K562 (cell line): ENCODE results near the gene CCDC61. TPM values are rescaled to one million over a fixed set of nuclear protein-coding genes. Genes with fewer than 3 reads are reported as not detected.

Source experiments
- ATAC-seq: fragments of 200-7000 bp; cut with Tn5 transposase; 3 replicates; pipeline ENCODE4 v1.9.1; 2020; ENCODE audit warnings: moderate library complexity
- BruUV-seq: library from RNA; stranded (reverse); fragments of 400-500 nt; replicated peaks from 2 replicates; lab custom pipeline; 2021; lab: Mats Ljungman, UMichigan
- CTCF ChIA-PET: fragments of 300-600 bp; formaldehyde crosslinking; extraction: SDS; loops from one replicate; lab custom pipeline; 2021; ENCODE audit warnings: low intra/inter-chr PET ratio; lab: Yijun Ruan, JAX
- POLR2A ChIA-PET: fragments of 300-600, 350-650 bp; sonication (Branson Sonifier 250); formaldehyde crosslinking; extraction: SDS; loops from one replicate; lab custom pipeline; 2021; ENCODE audit warnings: antibody characterized with exemption, inconsistent platforms; lab: Yijun Ruan, JAX
- DNase-seq, 4 experiments: peaks; one replicate each; pipeline versions ENCODE4 v3.0.0 to v3.0.0-alpha.2; 2011 to 2018; ENCODE audit warnings: low spot score in 3 of 4, mixed read lengths in 3 of 4; ENCODE audit errors: extremely low read depth in 1 of 4
- FAIRE-seq: peaks from 2 replicates; lab custom pipeline; 2011; peaks lifted over from hg19 to GRCh38; lab: Jason Lieb, UNC
- H2AFZ ChIP-seq: 2 replicates; pipeline ENCODE4 v1.6.0; 2011; ENCODE audit warnings: low read depth, low read length, control low read depth, inconsistent platforms
- H3K27ac ChIP-seq: fragments of 200-600 bp; 3 replicates; pipeline ENCODE4 v1.8.0; 2011; ENCODE audit warnings: low read depth, mild to moderate bottlenecking, control low read depth, inconsistent platforms, low read length, moderate library complexity, mixed read lengths; ENCODE audit errors: extremely low read depth
- H3K27me3 ChIP-seq, 2 experiments: fragments of 300-600 bp in 1 of 2; 2 replicates in 1 of 2; 3 replicates in 1 of 2; pipeline versions ENCODE4 v1.6.0 to v1.8.0; 2011; ENCODE audit warnings: inconsistent platforms in 2 of 2, low read length in 2 of 2, mild to moderate bottlenecking in 1 of 2, mixed read lengths in 1 of 2, moderate library complexity in 1 of 2; ENCODE audit not compliant: control insufficient read depth in 2 of 2, insufficient read depth in 2 of 2
- H3K36me3 ChIP-seq: fragments of 300-600 bp; 3 replicates; pipeline ENCODE4 v1.8.0; 2011; ENCODE audit warnings: mild to moderate bottlenecking, low read length, inconsistent platforms; ENCODE audit not compliant: control insufficient read depth, insufficient read depth
- H3K4me1 ChIP-seq, 2 experiments: fragments of 200-600 bp in 1 of 2; replicated peaks in 1 of 2; 2 replicates in 1 of 2; 3 replicates in 1 of 2; pipeline versions ENCODE4 v1.5.1 to v1.8.0; 2011; ENCODE audit warnings: inconsistent platforms in 2 of 2, low read length in 2 of 2, mild to moderate bottlenecking in 1 of 2, mixed read lengths in 1 of 2, moderate library complexity in 1 of 2; ENCODE audit not compliant: control insufficient read depth in 2 of 2, insufficient read depth in 2 of 2
- H3K4me2 ChIP-seq: 2 replicates; pipeline ENCODE4 v1.6.1; 2011; ENCODE audit warnings: low read length, control low read depth, inconsistent platforms, mixed read lengths; ENCODE audit not compliant: insufficient read depth
- H3K4me3 ChIP-seq: fragments of 200-600 bp; sonication (generic), shearing (Covaris generic); 2 replicates; pipeline ENCODE4 v1.5.1; 2016; ENCODE audit warnings: control low read depth, inconsistent platforms
- H3K79me2 ChIP-seq: fragments of 200-600 bp; 3 replicates; pipeline ENCODE4 v1.8.0; 2011; ENCODE audit warnings: low read length, inconsistent platforms; ENCODE audit not compliant: control insufficient read depth, insufficient read depth
- H3K9ac ChIP-seq, 2 experiments: 2 replicates each; pipeline versions ENCODE4 v1.6.0 to v1.6.1; 2011; ENCODE audit warnings: low read depth in 2 of 2, low read length in 2 of 2, control low read depth in 1 of 2, inconsistent platforms in 1 of 2, mild to moderate bottlenecking in 1 of 2, mixed read lengths in 1 of 2; ENCODE audit not compliant: insufficient read depth in 1 of 2
- H3K9me1 ChIP-seq: one replicate; pipeline ENCODE4 v1.6.0; 2011; ENCODE audit warnings: inconsistent platforms, mild to moderate bottlenecking, low read length, moderate library complexity; ENCODE audit not compliant: control insufficient read depth, insufficient read depth
- H3K9me3 ChIP-seq: replicated peaks from 2 replicates; pipeline ENCODE4 v1.5.1; 2011; ENCODE audit warnings: low read depth, low read length, inconsistent platforms; ENCODE audit not compliant: control insufficient read depth, insufficient read depth
- H4K20me1 ChIP-seq: replicated peaks from 2 replicates; pipeline ENCODE4 v1.6.1; 2011; ENCODE audit warnings: low read length, inconsistent platforms, mixed read lengths; ENCODE audit not compliant: control insufficient read depth, insufficient read depth
- CEBPB ChIP-seq: fragments of 450-650 bp; IDR thresholded peaks from 2 replicates; pipeline ENCODE4 v1.6.1; 2016; ENCODE audit warnings: missing genetic modification characterization, missing compliant biosample characterization
- CEBPG ChIP-seq, 3 experiments: fragments of 200-800 bp in 1 of 3; sonication (Bioruptor generic) in 1 of 3; sonication (generic) in 1 of 3; formaldehyde crosslinking in 1 of 3; IDR thresholded peaks in 2 of 3; conservative IDR thresholded peaks in 1 of 3; 2 replicates each; pipeline versions ENCODE4 v1.6.1 to v1.8.0; 2016 to 2022; ENCODE audit warnings: missing compliant biosample characterization in 2 of 3, missing genetic modification characterization in 2 of 3, mild to moderate bottlenecking in 1 of 3, missing genetic modification reagents in 1 of 3
- WGBS: fragments of 100-300 bp; shearing (Covaris generic); methylation state at CpG from one replicate; pipeline ENCODE4 v1.1.6; 2016; ENCODE audit warnings: low coverage, mixed read lengths; ENCODE audit not compliant: insufficient coverage; ENCODE audit errors: missing lambda C conversion rate; 5-methylcytosine and 5-hydroxymethylcytosine counted together
- in situ Hi-C: fragments of 300-500 bp; cut with MboI; formaldehyde crosslinking; loops from 4 replicates; pipeline ENCODE4 v1.15.0; 2018; ENCODE audit warnings: inconsistent platforms, mixed read lengths
- intact Hi-C: fragments of 100-400 bp; cut with micrococcal nuclease; formaldehyde crosslinking; loops from 2 replicates; pipeline ENCODE4 v1.14.2; 2022
- polyA plus RNA-seq, 8 experiments: library from polyadenylated mRNA; depleted of rRNA in 4 of 8; stranded (reverse) in 5 of 8; unstranded in 3 of 8; fragments of >200 nt; fragmentation: Nextera tagmentation in 2 of 8; fragmentation: Illumina TruSeq in 1 of 8; extraction: Ambion mirVana in 2 of 8; extraction: Trizol in 1 of 8; gene quantifications; 2 replicates each; pipeline versions ENCODE4 v1.2.1 to v1.2.3, GENCODE V29; 2011 to 2014; ENCODE audit warnings: inconsistent platforms in 1 of 8, missing spikeins in 1 of 8
- total RNA-seq, 7 experiments: library from RNA; depleted of rRNA in 6 of 7; stranded (reverse); fragments of >200 nt in 6 of 7; fragmentation: Illumina TruSeq in 2 of 7; extraction: Trizol in 2 of 7; gene quantifications; 2 replicates each; pipeline versions ENCODE4 v1.2.1 to v1.2.3, GENCODE V29; 2011 to 2021; ENCODE audit warnings: low replicate concordance in 1 of 7
- TF ChIP-seq, protein P1 (sequence below), 2 experiments: fragments of 150-350 bp in 1 of 2; IDR thresholded peaks; 2 replicates each; pipeline ENCODE4 v1.6.1; 2012 to 2016; ENCODE audit warnings: low read depth in 2 of 2, low read length in 2 of 2, mild to moderate bottlenecking in 1 of 2, moderate library complexity in 1 of 2

CCDC61 gene
- total and polyA plus RNA-seq, 9 of the 15 experiments (the other 6 are each of a cell fraction or from before 2014, with no cell fraction given) = 0.07 to 27.0 (median 10.3) TPM

- Histone ChIP-seq H3K27ac (no peak overlapping the region), H3K79me2 (no peaks in the 10 kb centered on the region), H4K20me1 (no peaks in the 10 kb centered on the region), H3K4me3 (no peak overlapping the region), H2AFZ (no peak overlapping the region), H3K4me1 (peaks cover 0 to 2% of the 10 kb centered on the region in 2 experiments; a peak in 1 of 5 replicates), H3K9me3 (no peaks in the 10 kb centered on the region), H3K4me2 (no peak overlapping the region), H3K9ac (no peak overlapping the region), H3K36me3 (no peaks in the 10 kb centered on the region), H3K9me1 (no peaks in the 10 kb centered on the region), H3K27me3 (peaks cover 21 to 25% of the 10 kb centered on the region in 2 experiments)
- TF ChIP-seq, protein P1, sequence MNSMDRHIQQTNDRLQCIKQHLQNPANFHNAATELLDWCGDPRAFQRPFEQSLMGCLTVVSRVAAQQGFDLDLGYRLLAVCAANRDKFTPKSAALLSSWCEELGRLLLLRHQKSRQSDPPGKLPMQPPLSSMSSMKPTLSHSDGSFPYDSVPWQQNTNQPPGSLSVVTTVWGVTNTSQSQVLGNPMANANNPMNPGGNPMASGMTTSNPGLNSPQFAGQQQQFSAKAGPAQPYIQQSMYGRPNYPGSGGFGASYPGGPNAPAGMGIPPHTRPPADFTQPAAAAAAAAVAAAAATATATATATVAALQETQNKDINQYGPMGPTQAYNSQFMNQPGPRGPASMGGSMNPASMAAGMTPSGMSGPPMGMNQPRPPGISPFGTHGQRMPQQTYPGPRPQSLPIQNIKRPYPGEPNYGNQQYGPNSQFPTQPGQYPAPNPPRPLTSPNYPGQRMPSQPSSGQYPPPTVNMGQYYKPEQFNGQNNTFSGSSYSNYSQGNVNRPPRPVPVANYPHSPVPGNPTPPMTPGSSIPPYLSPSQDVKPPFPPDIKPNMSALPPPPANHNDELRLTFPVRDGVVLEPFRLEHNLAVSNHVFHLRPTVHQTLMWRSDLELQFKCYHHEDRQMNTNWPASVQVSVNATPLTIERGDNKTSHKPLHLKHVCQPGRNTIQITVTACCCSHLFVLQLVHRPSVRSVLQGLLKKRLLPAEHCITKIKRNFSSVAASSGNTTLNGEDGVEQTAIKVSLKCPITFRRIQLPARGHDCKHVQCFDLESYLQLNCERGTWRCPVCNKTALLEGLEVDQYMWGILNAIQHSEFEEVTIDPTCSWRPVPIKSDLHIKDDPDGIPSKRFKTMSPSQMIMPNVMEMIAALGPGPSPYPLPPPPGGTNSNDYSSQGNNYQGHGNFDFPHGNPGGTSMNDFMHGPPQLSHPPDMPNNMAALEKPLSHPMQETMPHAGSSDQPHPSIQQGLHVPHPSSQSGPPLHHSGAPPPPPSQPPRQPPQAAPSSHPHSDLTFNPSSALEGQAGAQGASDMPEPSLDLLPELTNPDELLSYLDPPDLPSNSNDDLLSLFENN (IDR thresholded peaks at IDR 0.05; ENCODE audit: low read depth in 2 of 2, low read length in 2 of 2) = no peak
- TF ChIP-seq CEBPB (tag) (peak; percentile 76), CEBPG (CRISPR knock-in tag; IDR thresholded peaks at IDR 0.05) (no peak), CEBPG (tag; conservative IDR thresholded peaks at IDR 0.05 in 1 of 2, IDR thresholded peaks at IDR 0.05 in 1 of 2) (peak; percentile 72 to 80)
- FAIRE-seq (no peak), DNase-seq (no peak), ATAC-seq (no peak)
- in situ Hi-C loops (no loop called here), intact Hi-C loops (no loop called here)
- WGBS = 8% methylated on average over 9 of the region's 12 CpGs
- ChIA-PET POLR2A (no interaction called here), CTCF (no interaction called here)
- BruUV-seq = no TSS peak
These were observed 5.0 kb upstream of the CCDC61 start for GRCh38 chr19:45990113-45990728.
